Endothelial cell of umbilical vein (primary cell): ENCODE data around the gene PLEKHA4. TPM values are rescaled to one million over a fixed set of nuclear protein-coding genes. Genes with fewer than 3 reads are reported as not detected.

ENCODE experiments used
- BruUV-seq: library from RNA; stranded (reverse); fragments of 400-500 nt; replicated peaks from 2 replicates; lab custom pipeline; 2021; lab: Mats Ljungman, UMichigan
- CTCF ChIA-PET: fragments of 300-600, 350-600 bp; sonication (Branson Sonifier 250); formaldehyde crosslinking; loops from one replicate; lab custom pipeline; 2021; ENCODE audit warnings: antibody characterized with exemption, inconsistent platforms; lab: Charles Lee
- POLR2A ChIA-PET: fragments of 300-600, 350-600 bp; sonication (Branson Sonifier 250); formaldehyde crosslinking; loops from one replicate; lab custom pipeline; 2021; ENCODE audit warnings: antibody characterized with exemption, inconsistent platforms; lab: Charles Lee
- DNase-seq: peaks from one replicate; pipeline ENCODE4 v3.0.0-alpha.2; 2011; ENCODE audit warnings: low read depth, low spot score
- FAIRE-seq: peaks from 2 replicates; lab custom pipeline; 2011; peaks lifted over from hg19 to GRCh38; lab: Jason Lieb, UNC
- H2AFZ ChIP-seq: 2 replicates; pipeline ENCODE4 v1.6.0; 2012; ENCODE audit warnings: low read depth, low read length, control low read depth, inconsistent platforms
- H3K27ac ChIP-seq: 2 replicates; pipeline ENCODE4 v1.5.1; 2011; ENCODE audit warnings: low read depth, mild to moderate bottlenecking, control low read depth, low read length, moderate library complexity; ENCODE audit not compliant: insufficient read depth
- H3K27me3 ChIP-seq, 2 experiments: 2 replicates each; pipeline versions ENCODE4 v1.6.0 to v1.6.1; 2011; ENCODE audit warnings: low read length in 2 of 2, mixed read lengths in 1 of 2; ENCODE audit not compliant: control insufficient read depth in 2 of 2, insufficient read depth in 2 of 2
- H3K36me3 ChIP-seq, 2 experiments: 2 replicates in 1 of 2; 3 replicates in 1 of 2; pipeline ENCODE4 v1.5.1; 2011; ENCODE audit warnings: low read length in 2 of 2, mild to moderate bottlenecking in 1 of 2, moderate library complexity in 1 of 2; ENCODE audit not compliant: control insufficient read depth in 2 of 2, insufficient read depth in 2 of 2; ENCODE audit errors: extremely low read depth in 1 of 2
- H3K4me1 ChIP-seq: 3 replicates; pipeline ENCODE4 v1.5.1; 2011; ENCODE audit warnings: mild to moderate bottlenecking, low read length; ENCODE audit not compliant: control insufficient read depth, insufficient read depth; ENCODE audit errors: extremely low read depth
- H3K4me2 ChIP-seq: 2 replicates; pipeline ENCODE4 v1.6.1; 2011; ENCODE audit warnings: low read length, control low read depth, mixed read lengths; ENCODE audit not compliant: insufficient read depth
- H3K4me3 ChIP-seq, 3 experiments: fragments of 200-600 bp in 1 of 3; sonication (generic), shearing (Covaris generic) in 1 of 3; replicated peaks in 1 of 3; 2 replicates each; pipeline ENCODE4 v1.5.1; 2011 to 2016; ENCODE audit warnings: control low read depth in 3 of 3, low read length in 3 of 3, mild to moderate bottlenecking in 2 of 3, inconsistent platforms in 1 of 3, low read depth in 1 of 3, moderate library complexity in 1 of 3; ENCODE audit not compliant: insufficient read depth in 1 of 3
- H3K79me2 ChIP-seq: 2 replicates; pipeline ENCODE4 v1.6.0; 2012; ENCODE audit warnings: low read length, inconsistent platforms; ENCODE audit not compliant: control insufficient read depth, insufficient read depth
- H3K9ac ChIP-seq: replicated peaks from 2 replicates; pipeline ENCODE3; 2011; ENCODE audit warnings: low read length, control low read depth; ENCODE audit not compliant: insufficient read depth; ENCODE audit errors: extremely low read depth
- H3K9me1 ChIP-seq: replicated peaks from 3 replicates; pipeline ENCODE4 v1.6.0; 2011; ENCODE audit warnings: mild to moderate bottlenecking, low read length; ENCODE audit not compliant: control insufficient read depth, insufficient read depth; ENCODE audit errors: extremely low read depth
- H3K9me3 ChIP-seq: replicated peaks from 2 replicates; pipeline ENCODE4 v1.5.1; 2012; ENCODE audit warnings: low read length, inconsistent platforms; ENCODE audit not compliant: control insufficient read depth, insufficient read depth
- H4K20me1 ChIP-seq: replicated peaks from 2 replicates; pipeline ENCODE3; 2011; ENCODE audit warnings: mild to moderate bottlenecking, low read length; ENCODE audit not compliant: control insufficient read depth, insufficient read depth; ENCODE audit errors: extremely low read depth
- CTCF ChIP-seq, 2 donors: IDR thresholded peaks; 1 replicate in 1 of 2; 2 replicates in 1 of 2; pipeline ENCODE4 v1.5.1; 2011; ENCODE audit warnings: low read length in 2 of 2, mild to moderate bottlenecking in 2 of 2, moderate library complexity in 2 of 2, control low read depth in 1 of 2, inconsistent platforms in 1 of 2, low read depth in 1 of 2; ENCODE audit not compliant: insufficient read depth in 1 of 2; ENCODE audit errors: extremely low read depth in 1 of 2
- EZH2 ChIP-seq: IDR thresholded peaks from 2 replicates; pipeline ENCODE4 v1.6.1; 2012; ENCODE audit warnings: borderline replicate concordance, low read depth, mild to moderate bottlenecking, moderate library complexity, low read length, inconsistent platforms; ENCODE audit not compliant: severe bottlenecking
- FOS ChIP-seq: IDR thresholded peaks from 2 replicates; pipeline ENCODE4 v1.6.1; 2011; ENCODE audit warnings: mild to moderate bottlenecking, low read length, moderate library complexity, borderline replicate concordance; ENCODE audit not compliant: insufficient read depth
- GATA2 ChIP-seq: IDR thresholded peaks from 2 replicates; pipeline ENCODE4 v1.7.0; 2011; ENCODE audit warnings: low read depth, mild to moderate bottlenecking, moderate library complexity, mixed read lengths, low read length; ENCODE audit not compliant: insufficient read length, insufficient read depth
- JUN ChIP-seq: IDR thresholded peaks from 2 replicates; pipeline ENCODE4 v1.6.1; 2011; ENCODE audit warnings: borderline replicate concordance, low read depth; ENCODE audit not compliant: insufficient read length, insufficient read depth
- MAX ChIP-seq: IDR thresholded peaks from 2 replicates; pipeline ENCODE4 v1.6.1; 2011; ENCODE audit not compliant: insufficient read depth, insufficient read length
- MYC ChIP-seq: IDR thresholded peaks from one replicate; pipeline ENCODE4 v1.6.1; 2011; ENCODE audit warnings: mild to moderate bottlenecking, low read depth, low read length
- POLR2A ChIP-seq: IDR thresholded peaks from 2 replicates; pipeline ENCODE4 v1.6.1; 2012; ENCODE audit warnings: low read depth, mild to moderate bottlenecking, control low read depth, low read length
- POLR2AphosphoS5 ChIP-seq: IDR thresholded peaks from 2 replicates; pipeline ENCODE4 v1.6.1; 2012; ENCODE audit warnings: low read depth, mild to moderate bottlenecking, control low read depth, low read length, moderate library complexity; ENCODE audit not compliant: insufficient read depth
- dilution Hi-C: fragments of 300-500 bp; cut with MboI; formaldehyde crosslinking; loops from one replicate; pipeline ENCODE4 v1.15.0; 2019; ENCODE audit warnings: low sequenced_read_pairs; ENCODE audit not compliant: extremely low pct_ligation_motif_present
- intact Hi-C: fragments of 100-400 bp; cut with micrococcal nuclease; formaldehyde crosslinking; loops from one replicate; pipeline ENCODE4 v1.10.0; 2022
- polyA plus RNA-seq, 4 experiments: library from polyadenylated mRNA; depleted of rRNA in 3 of 4; stranded (reverse) in 3 of 4; unstranded in 1 of 4; fragments of >200 nt; gene quantifications; 2 replicates each; pipeline versions ENCODE4 v1.2.1 to v1.2.3, GENCODE V29; 2011 to 2012; ENCODE audit warnings: missing spikeins in 1 of 4
- total RNA-seq: library from RNA; stranded (reverse); gene quantifications from 2 replicates; pipeline ENCODE4 v1.2.3, GENCODE V29; 2021

Gene PLEKHA4
- total and polyA plus RNA-seq, 2 donors (not counting 3 experiments of a cell fraction or from before 2014, with no cell fraction given): 4.5 to 10.1 TPM

- H3K36me3 ChIP-seq: peaks cover 2 to 9% of the 10 kb centered on the region in 2 experiments
- no peaks in the 10 kb centered on the region for H3K9me1 ChIP-seq
- peak; percentile 29 for DNase-seq
- ChIA-PET POLR2A (interaction anchor here (0.5 to 2.0 kb wide), 8 partner anchors 16 to 231 kb away, joined by 3 to 13 read pairs (median 5); partner anchors contain the start of genes BAX and PPP1R15A), CTCF (interaction anchor here (0.9 to 2.6 kb wide), 15 partner anchors 14 to 113 kb away, joined by 3 to 27 read pairs (median 5); partner anchors contain the start of genes DHDH, PPP1R15A and RUVBL2)
- H3K4me2 ChIP-seq: peak overlapping the region; percentile 79
- H4K20me1 ChIP-seq: no peaks in the 10 kb centered on the region
- peaks cover 12% of the 10 kb centered on the region for H3K79me2 ChIP-seq
- peak overlapping the region; percentile 62 to 84 (median 67) for H3K4me3 ChIP-seq
- H3K4me1 ChIP-seq: peaks cover 12% of the 10 kb centered on the region
- TF ChIP-seq GATA2 (no peak), EZH2 (no peak), MYC (no peak), FOS (no peak), JUN (no peak), MAX (no peak), POLR2AphosphoS5 (no peak), CTCF (IDR thresholded peaks at IDR 0.05; ENCODE audit: extremely low read depth in 1 of 2, insufficient read depth in 1 of 2, low read depth in 1 of 2, low read length in 2 of 2) (no peak), POLR2A (no peak)
- dilution Hi-C loops: no loop called here
- peak overlapping the region; percentile 46 for H3K27ac ChIP-seq
- peak; percentile 93 for FAIRE-seq
- peak overlapping the region; percentile 27 for H2AFZ ChIP-seq
- H3K27me3 ChIP-seq: no peaks in the 10 kb centered on the region
- H3K9ac ChIP-seq: peak overlapping the region; percentile 69
- TSS peak; percentile 73 for BruUV-seq
- no peaks in the 10 kb centered on the region for H3K9me3 ChIP-seq
- intact Hi-C loops: loop anchor here (2.0 kb wide), 3 partner anchors 28 to 64 kb away; partner anchors contain the start of genes BAX, FTL and PPP1R15A
Observed at GRCh38 chr19:48900477-48901406, 32.3 kb upstream of the PLEKHA4 start.
